A673 (cell line): Measurements from ENCODE around the gene CACNG5. TPM values are rescaled to one million over a fixed set of nuclear protein-coding genes. Genes with fewer than 3 reads are reported as not detected.
A peak's percentile ranks its signal among the peaks of the same experiment; 100 is the strongest.

ENCODE experiments used
- BruUV-seq: library from RNA; stranded (reverse); fragments of 400-500 nt; replicated peaks from 2 replicates; lab custom pipeline; 2021; lab: Mats Ljungman, UMichigan
- CTCF ChIA-PET: fragments of 300-600 bp; sonication (Branson Sonifier 250); formaldehyde crosslinking; loops from one replicate; lab custom pipeline; 2022; ENCODE audit warnings: antibody characterized with exemption; lab: Charles Lee
- POLR2A ChIA-PET: fragments of 300-600 bp; sonication (Branson Sonifier 250); formaldehyde crosslinking; loops from one replicate; lab custom pipeline; 2022; ENCODE audit warnings: antibody characterized with exemption; ENCODE audit not compliant: low non-redundant PET; lab: Charles Lee
- DNase-seq: peaks from one replicate; pipeline ENCODE4 v3.0.0-alpha.2; 2015; ENCODE audit warnings: low spot score
- H3K27ac ChIP-seq: fragments of 200-600 bp; sonication (generic); 2 replicates; pipeline ENCODE4 v1.5.1; 2016; ENCODE audit warnings: mixed run types, low read depth, mild to moderate bottlenecking, mixed read lengths, antibody characterized with exemption, low read length; ENCODE audit not compliant: poor library complexity, severe bottlenecking
- H3K27me3 ChIP-seq: fragments of 200-600 bp; sonication (generic); replicated peaks from 2 replicates; pipeline ENCODE4 v1.6.1; 2017; ENCODE audit warnings: mixed run types, low read depth, mild to moderate bottlenecking, mixed read lengths, antibody characterized with exemption, low read length; ENCODE audit not compliant: insufficient read depth, poor library complexity
- H3K36me3 ChIP-seq: fragments of 200-600 bp; sonication (generic); 2 replicates; pipeline ENCODE4 v1.6.1; 2016; ENCODE audit warnings: mixed run types, mild to moderate bottlenecking, mixed read lengths, antibody characterized with exemption, low read length; ENCODE audit not compliant: insufficient read depth, poor library complexity, severe bottlenecking
- H3K4me1 ChIP-seq: fragments of 200-600 bp; sonication (generic); 2 replicates; pipeline ENCODE4 v1.6.1; 2017; ENCODE audit warnings: mixed run types, mild to moderate bottlenecking, mixed read lengths, antibody characterized with exemption, low read length; ENCODE audit not compliant: insufficient read depth, poor library complexity, severe bottlenecking
- H3K4me3 ChIP-seq: fragments of 200-600 bp; sonication (generic); 2 replicates; pipeline ENCODE4 v1.5.1; 2016; ENCODE audit warnings: low read depth, mixed run types, mild to moderate bottlenecking, mixed read lengths, low read length; ENCODE audit not compliant: poor library complexity, severe bottlenecking
- H3K9me3 ChIP-seq: fragments of 200-600 bp; sonication (generic); 2 replicates; pipeline ENCODE4 v1.6.1; 2016; ENCODE audit warnings: mixed run types, low read depth, mild to moderate bottlenecking, mixed read lengths, antibody characterized with exemption, low read length; ENCODE audit not compliant: poor library complexity, severe bottlenecking
- EZH2 ChIP-seq: fragments of 200-600 bp; sonication (generic); IDR thresholded peaks from 2 replicates; pipeline ENCODE4 v1.6.1; 2017; ENCODE audit warnings: borderline replicate concordance, low read depth, mild to moderate bottlenecking, mixed read lengths, antibody characterized with exemption, low read length; ENCODE audit not compliant: poor library complexity, severe bottlenecking
- intact Hi-C: fragments of 100-400 bp; cut with micrococcal nuclease; formaldehyde crosslinking; loops from one replicate; pipeline ENCODE4 v1.10.0; 2022; ENCODE audit not compliant: unreplicated experiment
- total RNA-seq: library from RNA; stranded (reverse); gene quantifications from 2 replicates; pipeline ENCODE4 v1.2.3, GENCODE V29; 2021
- TF ChIP-seq, protein P1 (sequence below): fragments of 300-800, 200-600 bp; sonication (generic); conservative IDR thresholded peaks from 2 replicates; pipeline ENCODE4 v1.5.1; 2017; ENCODE audit warnings: low read depth, mild to moderate bottlenecking, antibody characterized with exemption, low read length, moderate library complexity, mixed read lengths

The CACNG5 gene
- total RNA-seq, 1 experiment from 2014 or later = 0.88 TPM

DNA sequence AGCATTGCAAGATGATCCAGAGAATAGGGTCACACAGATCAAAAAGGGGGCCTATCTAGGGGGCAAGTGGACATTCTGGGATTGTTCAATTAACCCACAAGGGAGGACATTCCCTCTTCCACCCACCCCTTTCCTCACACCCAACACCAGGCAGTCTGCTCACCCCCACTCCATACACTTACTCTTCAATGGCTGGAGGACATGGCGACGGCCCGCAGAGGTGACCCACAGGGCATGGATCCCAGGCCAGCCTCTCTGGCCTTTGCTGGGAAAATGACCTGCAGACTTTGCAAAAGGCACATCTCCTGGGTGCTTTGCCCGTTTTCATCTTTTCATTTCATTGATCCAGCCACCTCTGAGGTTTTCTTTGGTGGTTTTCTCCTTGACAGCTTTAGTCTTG lies 1.7 kb upstream of the CACNG5 start:
- DNase-seq = no peak
- H3K27ac ChIP-seq = no peak overlapping the region
- H3K27me3 ChIP-seq = no peaks in the 10 kb centered on the region
- intact Hi-C loops = no loop called here
- CTCF ChIA-PET = no interaction called here
- POLR2A ChIA-PET = no interaction called here
- TF ChIP-seq EZH2 = no peak
- TF ChIP-seq, protein P1, sequence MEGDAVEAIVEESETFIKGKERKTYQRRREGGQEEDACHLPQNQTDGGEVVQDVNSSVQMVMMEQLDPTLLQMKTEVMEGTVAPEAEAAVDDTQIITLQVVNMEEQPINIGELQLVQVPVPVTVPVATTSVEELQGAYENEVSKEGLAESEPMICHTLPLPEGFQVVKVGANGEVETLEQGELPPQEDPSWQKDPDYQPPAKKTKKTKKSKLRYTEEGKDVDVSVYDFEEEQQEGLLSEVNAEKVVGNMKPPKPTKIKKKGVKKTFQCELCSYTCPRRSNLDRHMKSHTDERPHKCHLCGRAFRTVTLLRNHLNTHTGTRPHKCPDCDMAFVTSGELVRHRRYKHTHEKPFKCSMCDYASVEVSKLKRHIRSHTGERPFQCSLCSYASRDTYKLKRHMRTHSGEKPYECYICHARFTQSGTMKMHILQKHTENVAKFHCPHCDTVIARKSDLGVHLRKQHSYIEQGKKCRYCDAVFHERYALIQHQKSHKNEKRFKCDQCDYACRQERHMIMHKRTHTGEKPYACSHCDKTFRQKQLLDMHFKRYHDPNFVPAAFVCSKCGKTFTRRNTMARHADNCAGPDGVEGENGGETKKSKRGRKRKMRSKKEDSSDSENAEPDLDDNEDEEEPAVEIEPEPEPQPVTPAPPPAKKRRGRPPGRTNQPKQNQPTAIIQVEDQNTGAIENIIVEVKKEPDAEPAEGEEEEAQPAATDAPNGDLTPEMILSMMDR = no peak
- no peak overlapping the region for H3K4me3 ChIP-seq
- H3K4me1 ChIP-seq = peaks cover 39% of the 10 kb centered on the region
- BruUV-seq = no TSS peak
- H3K9me3 ChIP-seq = no peaks in the 10 kb centered on the region
- no peaks in the 10 kb centered on the region for H3K36me3 ChIP-seq

DNA sequence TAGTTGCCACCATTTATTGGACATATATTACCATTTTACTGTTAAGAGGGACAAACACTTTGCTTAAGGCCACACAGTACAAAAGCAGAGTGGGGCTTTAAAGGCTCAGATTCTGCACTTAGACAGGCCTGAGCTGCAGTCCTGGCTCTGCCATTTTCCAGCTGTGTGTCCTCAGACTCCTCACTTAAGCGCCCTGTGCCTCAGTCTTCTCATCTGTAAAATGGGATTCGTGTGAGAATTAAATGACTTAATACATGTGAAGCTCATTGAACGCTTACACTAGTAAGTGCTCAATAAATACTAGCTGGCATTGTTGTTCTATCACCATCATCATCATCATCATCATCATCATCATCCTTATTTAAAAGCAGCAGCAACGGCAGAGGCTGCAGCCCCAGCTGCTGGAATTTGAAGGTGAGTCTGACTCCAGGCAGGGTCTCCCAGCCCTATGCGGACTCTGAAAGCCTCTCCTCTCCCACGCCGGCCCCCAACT lies 445 bp upstream of the CACNG5 start:
- no peaks in the 10 kb centered on the region for H3K36me3 ChIP-seq
- no peak for TF ChIP-seq EZH2
- TF ChIP-seq, protein P1 = no peak
- H3K4me1 ChIP-seq = peaks cover 34% of the 10 kb centered on the region
- no peaks in the 10 kb centered on the region for H3K9me3 ChIP-seq
- peak overlapping the region; percentile 47 for H3K4me3 ChIP-seq
- H3K27me3 ChIP-seq = no peaks in the 10 kb centered on the region
- no peak for DNase-seq
- CTCF ChIA-PET = no interaction called here
- BruUV-seq = no TSS peak
- POLR2A ChIA-PET = no interaction called here
- no peak overlapping the region for H3K27ac ChIP-seq
- intact Hi-C loops = no loop called here

DNA sequence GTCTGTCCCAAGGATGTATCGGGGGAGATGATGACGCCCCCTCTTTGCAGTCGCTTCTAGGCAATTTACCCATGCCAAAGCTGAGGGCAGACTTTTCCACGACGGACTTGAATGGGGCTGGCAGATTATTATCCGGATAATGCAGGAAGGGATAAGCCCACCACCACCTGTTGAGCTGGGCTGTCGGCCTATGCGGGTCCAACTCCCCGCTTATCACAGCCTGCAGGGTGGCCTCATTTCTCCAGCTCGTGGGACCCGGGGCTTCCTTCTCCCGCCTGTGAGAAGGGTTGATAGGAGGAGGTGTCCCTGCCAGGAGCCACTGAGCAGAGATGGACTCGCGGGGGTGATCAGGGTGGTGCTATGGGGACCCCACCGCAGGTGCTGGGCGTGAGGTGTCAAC lies 559 bp downstream of the CACNG5 start:
- peaks cover 25% of the 10 kb centered on the region for H3K4me1 ChIP-seq
- ChIA-PET POLR2A (no interaction called here), CTCF (no interaction called here)
- H3K27ac ChIP-seq = no peak overlapping the region
- no peaks in the 10 kb centered on the region for H3K27me3 ChIP-seq
- no TSS peak for BruUV-seq
- H3K9me3 ChIP-seq = no peaks in the 10 kb centered on the region
- intact Hi-C loops = no loop called here
- no peaks in the 10 kb centered on the region for H3K36me3 ChIP-seq
- H3K4me3 ChIP-seq = peak overlapping the region; percentile 47
- no peak for TF ChIP-seq EZH2
- TF ChIP-seq, protein P1 = no peak
- no peak for DNase-seq
